Caco-2 (cell line): ENCODE measurements around the gene HS3ST4. TPM values are rescaled to one million over a fixed set of nuclear protein-coding genes. Genes with fewer than 3 reads are reported as not detected.

Source experiments
- BruUV-seq: library from RNA; stranded (reverse); fragments of 400-500 nt; replicated peaks from 2 replicates; lab custom pipeline; 2021; lab: Mats Ljungman, UMichigan
- CTCF ChIA-PET: fragments of 300-600 bp; sonication (Branson Sonifier 250); formaldehyde crosslinking; loops from one replicate; lab custom pipeline; 2022; ENCODE audit warnings: antibody characterized with exemption; lab: Charles Lee
- POLR2A ChIA-PET: fragments of 300-600 bp; sonication (Branson Sonifier 250); formaldehyde crosslinking; loops from one replicate; lab custom pipeline; 2022; ENCODE audit warnings: antibody characterized with exemption; lab: Charles Lee
- DNase-seq, 2 experiments: peaks; one replicate each; pipeline versions ENCODE4 v3.0.0 to v3.0.0-alpha.2; 2020 to 2022
- H3K27me3 ChIP-seq: replicated peaks from 2 replicates; pipeline ENCODE4 v1.6.0; 2011; ENCODE audit warnings: low read length; ENCODE audit not compliant: control insufficient read depth, insufficient read depth
- H3K36me3 ChIP-seq: 2 replicates; pipeline ENCODE4 v1.5.1; 2011; ENCODE audit warnings: low read length; ENCODE audit not compliant: control insufficient read depth, insufficient read depth
- H3K4me1 ChIP-seq: fragments of 250-450 bp; sonication (Bioruptor Pico); 2 replicates; pipeline ENCODE4 v1.5.1; 2020; ENCODE audit warnings: mild to moderate bottlenecking
- H3K4me3 ChIP-seq: 2 replicates; pipeline ENCODE4 v1.5.1; 2011; ENCODE audit warnings: low read depth, mild to moderate bottlenecking, control low read depth, low read length
- H3K9me3 ChIP-seq: fragments of 250-450 bp; sonication (Bioruptor Pico); 2 replicates; pipeline ENCODE4 v1.5.1; 2020; ENCODE audit warnings: mild to moderate bottlenecking, moderate library complexity
- H3K27ac Mint-ChIP-seq: one replicate; pipeline ENCODE4 v1.8.0; 2022; ENCODE audit warnings: mixed read lengths; ENCODE audit not compliant: unreplicated experiment
- H3K27me3 Mint-ChIP-seq: one replicate; pipeline ENCODE4 v1.8.0; 2022; ENCODE audit warnings: mixed read lengths; ENCODE audit not compliant: insufficient read depth, unreplicated experiment
- H3K36me3 Mint-ChIP-seq: one replicate; pipeline ENCODE4 v1.8.0; 2022; ENCODE audit warnings: mild to moderate bottlenecking, mixed read lengths; ENCODE audit not compliant: insufficient read depth, unreplicated experiment
- H3K4me1 Mint-ChIP-seq: one replicate; pipeline ENCODE4 v1.8.0; 2022; ENCODE audit warnings: low read depth, mixed read lengths; ENCODE audit not compliant: unreplicated experiment
- H3K4me3 Mint-ChIP-seq: one replicate; pipeline ENCODE4 v1.8.0; 2022; ENCODE audit warnings: mild to moderate bottlenecking, moderate library complexity, mixed read lengths; ENCODE audit not compliant: unreplicated experiment
- H3K9me3 Mint-ChIP-seq: one replicate; pipeline ENCODE4 v1.8.0; 2022; ENCODE audit warnings: mixed read lengths; ENCODE audit not compliant: unreplicated experiment
- CTCF ChIP-seq, 2 experiments: fragments of 200-600 bp in 1 of 2; IDR thresholded peaks; 1 replicate in 1 of 2; 2 replicates in 1 of 2; pipeline versions ENCODE4 v1.5.1 to v1.8.0; 2011 to 2022; ENCODE audit warnings: antibody characterized with exemption in 1 of 2, control low read depth in 1 of 2, inconsistent platforms in 1 of 2, low read depth in 1 of 2, low read length in 1 of 2, mild to moderate bottlenecking in 1 of 2, moderate library complexity in 1 of 2; ENCODE audit not compliant: insufficient read depth in 1 of 2, severe bottlenecking in 1 of 2, unreplicated experiment in 1 of 2
- intact Hi-C: fragments of 100-400 bp; cut with micrococcal nuclease; formaldehyde crosslinking; loops from one replicate; pipeline ENCODE4 v1.10.0; 2022; ENCODE audit not compliant: unreplicated experiment
- total RNA-seq: library from RNA; stranded (reverse); gene quantifications from 2 replicates; pipeline ENCODE4 v1.2.3, GENCODE V29; 2022

The HS3ST4 gene
- total RNA-seq, 1 experiment from 2014 or later = 0.11 TPM

- no peaks in the 10 kb centered on the region for H3K9me3 ChIP-seq
- Mint-ChIP-seq H3K4me3 (no peak overlapping the region), H3K27ac (no peak overlapping the region), H3K27me3 (no peaks in the 10 kb centered on the region), H3K36me3 (no peaks in the 10 kb centered on the region), H3K4me1 (no peaks in the 10 kb centered on the region), H3K9me3 (no peaks in the 10 kb centered on the region)
- no peaks in the 10 kb centered on the region for H3K27me3 ChIP-seq
- H3K36me3 ChIP-seq = no peaks in the 10 kb centered on the region
- CTCF ChIA-PET = no interaction called here
- intact Hi-C loops = no loop called here
- no peak for DNase-seq
- no TSS peak for BruUV-seq
- H3K4me1 ChIP-seq = no peaks in the 10 kb centered on the region
- TF ChIP-seq CTCF (IDR thresholded peaks at IDR 0.05; ENCODE audit: insufficient read depth in 1 of 2, low read depth in 1 of 2, low read length in 1 of 2, severe bottlenecking in 1 of 2, unreplicated experiment in 1 of 2) = no peak
- POLR2A ChIA-PET = no interaction called here
- H3K4me3 ChIP-seq = no peak overlapping the region
Observed at GRCh38 chr16:26102369-26102768, 410.6 kb downstream of the HS3ST4 start.

- Mint-ChIP-seq H3K36me3 (no peaks in the 10 kb centered on the region), H3K27ac (no peak overlapping the region), H3K9me3 (no peaks in the 10 kb centered on the region), H3K4me1 (no peaks in the 10 kb centered on the region), H3K4me3 (no peak overlapping the region), H3K27me3 (no peaks in the 10 kb centered on the region)
- ChIA-PET CTCF (no interaction called here), POLR2A (no interaction called here)
- no peaks in the 10 kb centered on the region for H3K27me3 ChIP-seq
- H3K36me3 ChIP-seq = no peaks in the 10 kb centered on the region
- DNase-seq = no peak
- no peaks in the 10 kb centered on the region for H3K4me1 ChIP-seq
- H3K4me3 ChIP-seq = no peak overlapping the region
- BruUV-seq = no TSS peak
- no peak for TF ChIP-seq CTCF (IDR thresholded peaks at IDR 0.05; ENCODE audit: insufficient read depth in 1 of 2, low read depth in 1 of 2, low read length in 1 of 2, severe bottlenecking in 1 of 2, unreplicated experiment in 1 of 2)
- intact Hi-C loops = no loop called here
- no peaks in the 10 kb centered on the region for H3K9me3 ChIP-seq
Observed at GRCh38 chr16:26108836-26109505, 417.2 kb downstream of the HS3ST4 start.

- Histone ChIP-seq H3K4me1 (no peaks in the 10 kb centered on the region), H3K9me3 (no peaks in the 10 kb centered on the region), H3K36me3 (no peaks in the 10 kb centered on the region), H3K27me3 (no peaks in the 10 kb centered on the region), H3K4me3 (no peak overlapping the region)
- Mint-ChIP-seq H3K4me3 (no peak overlapping the region), H3K36me3 (no peaks in the 10 kb centered on the region), H3K9me3 (no peaks in the 10 kb centered on the region), H3K27me3 (no peaks in the 10 kb centered on the region), H3K27ac (no peak overlapping the region), H3K4me1 (no peaks in the 10 kb centered on the region)
- POLR2A ChIA-PET = no interaction called here
- TF ChIP-seq CTCF (IDR thresholded peaks at IDR 0.05; ENCODE audit: insufficient read depth in 1 of 2, low read depth in 1 of 2, low read length in 1 of 2, severe bottlenecking in 1 of 2, unreplicated experiment in 1 of 2) = peak in 1 of 2 experiments; percentile 3
- DNase-seq = no peak
- BruUV-seq = no TSS peak
- intact Hi-C loops = no loop called here
- CTCF ChIA-PET = interaction anchor here (0.6 to 1.5 kb wide), 2 partner anchors 458 to 998 kb away, joined by 4 to 8 read pairs; no protein-coding TSS in a partner anchor
Observed at GRCh38 chr16:26111900-26112299, 420.1 kb downstream of the HS3ST4 start.
